HG02759 (cell line): ENCODE data around the gene SLFNL1.

Source experiments
- ATAC-seq: cut with Tn5 transposase; IDR thresholded peaks from one replicate; pipeline ENCODE4 v1.9.1; 2021; ENCODE audit warnings: mild to moderate bottlenecking, moderate library complexity; ENCODE audit not compliant: unreplicated experiment

SLFNL1 gene

GRCh38 chr1:40966417-40966816, 55.1 kb downstream of the SLFNL1 start:
- ATAC-seq = no peak
